LNCaP clone FGC (cell line): ENCODE measurements around the gene SLC8A1.

ENCODE experiments used
- DNase-seq: peaks from one replicate; pipeline ENCODE4 v3.0.0-alpha.2; 2011; ENCODE audit warnings: low read depth
- H3K4me3 ChIP-seq: 2 replicates; pipeline ENCODE4 v1.5.1; 2011; ENCODE audit warnings: mild to moderate bottlenecking, low read depth, low read length, control low read depth
- CTCF ChIP-seq: IDR thresholded peaks from 2 replicates; pipeline ENCODE4 v1.5.1; 2012; ENCODE audit warnings: mild to moderate bottlenecking; ENCODE audit not compliant: control insufficient read depth, insufficient read depth; ENCODE audit errors: extremely low read depth

The SLC8A1 gene

GRCh38 chr2:40286721-40287120 is 165.2 kb downstream of the SLC8A1 start:
- no peak for TF ChIP-seq CTCF
- no peak overlapping the region for H3K4me3 ChIP-seq
- no peak for DNase-seq

- no peak for TF ChIP-seq CTCF
These were observed 166.5 kb downstream of the SLC8A1 start for GRCh38 chr2:40285391-40285790.

GRCh38 chr2:40284797-40285196 is 167.1 kb downstream of the SLC8A1 start:
- no peak for TF ChIP-seq CTCF
- DNase-seq = no peak
- H3K4me3 ChIP-seq = no peak overlapping the region

More at GRCh38 chr2:40285391-40285790, 166.5 kb downstream of the SLC8A1 start:
- no peak overlapping the region for H3K4me3 ChIP-seq
- no peak for DNase-seq

- no peak for TF ChIP-seq CTCF
- H3K4me3 ChIP-seq = no peak overlapping the region
- DNase-seq = no peak
These were observed 168.6 kb downstream of the SLC8A1 start for GRCh38 chr2:40283111-40283909.

GRCh38 chr2:40282428-40282827 is 169.5 kb downstream of the SLC8A1 start:
- TF ChIP-seq CTCF = no peak
- DNase-seq = no peak
- H3K4me3 ChIP-seq = no peak overlapping the region

- TF ChIP-seq CTCF = no peak
- H3K4me3 ChIP-seq = no peak overlapping the region
- DNase-seq = no peak
These were observed 170.6 kb downstream of the SLC8A1 start for GRCh38 chr2:40281021-40281940.
